HCT116 (cell line): Measurements from ENCODE around the gene APBA1. TPM values are rescaled to one million over a fixed set of nuclear protein-coding genes. Genes with fewer than 3 reads are reported as not detected.

ENCODE experiments used
- ATAC-seq: fragments of 200-7000 bp; cut with Tn5 transposase; 2 replicates; pipeline ENCODE4 v1.9.1; 2020; ENCODE audit warnings: mild to moderate bottlenecking, moderate library complexity
- BruUV-seq: library from RNA; stranded (reverse); fragments of 400-500 nt; replicated peaks from 2 replicates; lab custom pipeline; 2021; lab: Mats Ljungman, UMichigan
- CTCF ChIA-PET: fragments of 300-600 bp; sonication (Branson Sonifier 250); formaldehyde crosslinking; loops from one replicate; lab custom pipeline; 2021; ENCODE audit warnings: antibody characterized with exemption; lab: Charles Lee
- POLR2A ChIA-PET: fragments of 300-600, 350-600 bp; sonication (Branson Sonifier 250); formaldehyde crosslinking; loops from one replicate; lab custom pipeline; 2021; ENCODE audit warnings: antibody characterized with exemption; lab: Charles Lee
- RAD21 ChIA-PET, 2 experiments: fragments of 300-600 bp; sonication (Branson Sonifier 250); formaldehyde crosslinking; loops; one replicate each; lab custom pipeline; 2023; ENCODE audit warnings: low total read pairs in 2 of 2; ENCODE audit not compliant: uncharacterized antibody in 2 of 2, unreplicated experiment in 2 of 2, low non-redundant PET in 1 of 2; lab: Charles Lee
- DNase-seq: peaks from one replicate; pipeline ENCODE4 v3.0.0-alpha.2; 2010; ENCODE audit warnings: low read depth, low spot score
- H2AFZ ChIP-seq: fragments of 200-600 bp; shearing (Covaris generic), sonication (generic); 2 replicates; pipeline ENCODE4 v1.6.1; 2017; ENCODE audit warnings: low read depth, mixed run types, mixed read lengths, antibody characterized with exemption, low read length; ENCODE audit not compliant: poor library complexity, severe bottlenecking
- H3K27ac ChIP-seq: 2 replicates; pipeline ENCODE4 v1.5.1; 2012; ENCODE audit warnings: low read depth, low read length
- H3K27me3 ChIP-seq: fragments of 200-600 bp; sonication (generic); 2 replicates; pipeline ENCODE4 v1.6.1; 2016; ENCODE audit warnings: mixed run types, low read length, mixed read lengths; ENCODE audit not compliant: insufficient read depth
- H3K36me3 ChIP-seq, 2 experiments: fragments of 200-500 bp in 1 of 2; fragments of 200-600 bp in 1 of 2; sonication (Bioruptor generic) in 1 of 2; sonication (generic) in 1 of 2; 2 replicates each; pipeline versions ENCODE4 v1.5.1 to v1.6.1; 2014 to 2016; ENCODE audit warnings: low read length in 2 of 2, inconsistent platforms in 1 of 2, mixed read lengths in 1 of 2, mixed run types in 1 of 2; ENCODE audit not compliant: insufficient read depth in 2 of 2, control insufficient read depth in 1 of 2
- H3K4me1 ChIP-seq, 2 experiments: fragments of 200-600 bp in 1 of 2; sonication (generic) in 1 of 2; 2 replicates each; pipeline versions ENCODE4 v1.5.1 to v1.6.1; 2012 to 2017; ENCODE audit warnings: low read length in 2 of 2, inconsistent platforms in 1 of 2, mild to moderate bottlenecking in 1 of 2, mixed read lengths in 1 of 2, mixed run types in 1 of 2, moderate library complexity in 1 of 2; ENCODE audit not compliant: insufficient read depth in 2 of 2, control insufficient read depth in 1 of 2
- H3K4me2 ChIP-seq: fragments of 200-600 bp; sonication (generic); 2 replicates; pipeline ENCODE4 v1.6.1; 2017; ENCODE audit warnings: mixed run types, low read length, mixed read lengths
- H3K4me3 ChIP-seq, 2 experiments: fragments of 200-600 bp in 1 of 2; sonication (generic) in 1 of 2; replicated peaks in 1 of 2; 2 replicates each; pipeline ENCODE4 v1.5.1; 2011 to 2016; ENCODE audit warnings: low read length in 2 of 2, control low read depth in 1 of 2, low read depth in 1 of 2, mild to moderate bottlenecking in 1 of 2, mixed read lengths in 1 of 2, mixed run types in 1 of 2
- H3K79me2 ChIP-seq: fragments of 200-600 bp; sonication (generic); 2 replicates; pipeline ENCODE4 v1.6.1; 2017; ENCODE audit warnings: mild to moderate bottlenecking, mixed run types, low read length, moderate library complexity, mixed read lengths; ENCODE audit not compliant: insufficient read depth
- H3K9ac ChIP-seq: fragments of 200-600 bp; sonication (generic); 2 replicates; pipeline ENCODE4 v1.6.1; 2016; ENCODE audit warnings: low read length, mixed read lengths
- H3K9me2 ChIP-seq: fragments of 200-600 bp; sonication (generic), shearing (Covaris generic); 2 replicates; pipeline ENCODE4 v1.6.1; 2017; ENCODE audit warnings: mixed run types, mild to moderate bottlenecking, moderate library complexity; ENCODE audit not compliant: insufficient read depth
- H3K9me3 ChIP-seq, 2 experiments: fragments of 200-500 bp in 1 of 2; fragments of 200-600 bp in 1 of 2; sonication (Bioruptor generic) in 1 of 2; sonication (generic) in 1 of 2; 2 replicates each; pipeline ENCODE4 v1.6.1; 2014 to 2017; ENCODE audit warnings: low read length in 2 of 2, mixed read lengths in 2 of 2, inconsistent platforms in 1 of 2, low read depth in 1 of 2, mild to moderate bottlenecking in 1 of 2, mixed run types in 1 of 2, moderate library complexity in 1 of 2; ENCODE audit not compliant: control insufficient read depth in 1 of 2, insufficient read depth in 1 of 2
- H4K20me1 ChIP-seq: fragments of 200-600 bp; sonication (generic), shearing (Covaris generic); 2 replicates; pipeline ENCODE4 v1.6.1; 2017; ENCODE audit warnings: mixed run types, mild to moderate bottlenecking, moderate library complexity; ENCODE audit not compliant: insufficient read depth
- ATF3 ChIP-seq: IDR thresholded peaks from 2 replicates; pipeline ENCODE4 v1.6.1; 2012
- JUND ChIP-seq: IDR thresholded peaks from 2 replicates; pipeline ENCODE4 v1.6.1; 2012
- POLR2AphosphoS5 ChIP-seq: IDR thresholded peaks from 2 replicates; pipeline ENCODE4 v1.6.1; 2011; ENCODE audit warnings: mild to moderate bottlenecking, low read depth, low read length, moderate library complexity
- RAD21 ChIP-seq: IDR thresholded peaks from 2 replicates; pipeline ENCODE4 v1.6.1; 2012; ENCODE audit warnings: low read depth, mild to moderate bottlenecking
- REST ChIP-seq: IDR thresholded peaks from 2 replicates; pipeline ENCODE4 v1.6.1; 2012; ENCODE audit warnings: low read depth
- YY1 ChIP-seq: IDR thresholded peaks from 2 replicates; pipeline ENCODE4 v1.6.1; 2011; ENCODE audit warnings: low read length, low read depth, moderate library complexity, mild to moderate bottlenecking; ENCODE audit not compliant: insufficient replicate concordance; ENCODE audit errors: extremely low read depth
- ZFX ChIP-seq: fragments of 450-650 bp; IDR thresholded peaks from 2 replicates; pipeline ENCODE4 v1.6.1; 2017
- ZNF274 ChIP-seq: fragments of 200-500 bp; sonication (Bioruptor generic); IDR thresholded peaks from 2 replicates; pipeline ENCODE4 v1.6.1; 2014; ENCODE audit warnings: mild to moderate bottlenecking, low read depth, low read length, inconsistent platforms
- intact Hi-C: fragments of 100-400 bp; cut with micrococcal nuclease; formaldehyde crosslinking; loops from 2 replicates; pipeline ENCODE4 v1.10.0; 2022
- total RNA-seq: library from RNA; stranded (reverse); gene quantifications from one replicate; pipeline ENCODE4 v1.2.1, GENCODE V29; 2021; ENCODE audit not compliant: unreplicated experiment

Gene APBA1
- total RNA-seq, 1 experiment from 2014 or later = 0.20 TPM

- TF ChIP-seq POLR2AphosphoS5 = no peak
- no peak for TF ChIP-seq ZFX
Measured at GRCh38 chr9:69380301-69380700, 291.9 kb downstream of the APBA1 start (continued).

GRCh38 chr9:69379270-69379982, 292.7 kb downstream of the APBA1 start:
- CTCF ChIA-PET = no interaction called here
- no peak overlapping the region for H3K27ac ChIP-seq
- DNase-seq = no peak

More at GRCh38 chr9:69379270-69379982, 292.7 kb downstream of the APBA1 start:
- H3K4me2 ChIP-seq = peak overlapping the region; percentile 6; the same call in 1 of the 2 replicates
- no peaks in the 10 kb centered on the region for H4K20me1 ChIP-seq
- BruUV-seq = no TSS peak
- ChIA-PET POLR2A (no interaction called here), RAD21 (no interaction called here)
- no peak overlapping the region for H2AFZ ChIP-seq
- H3K79me2 ChIP-seq = no peaks in the 10 kb centered on the region
- H3K9ac ChIP-seq = no peak overlapping the region
- H3K4me3 ChIP-seq = no peak overlapping the region
- no peaks in the 10 kb centered on the region for H3K27me3 ChIP-seq
- H3K9me3 ChIP-seq = no peaks in the 10 kb centered on the region
- peaks cover 6 to 14% of the 10 kb centered on the region in 2 experiments; a peak in 2 of 4 replicates for H3K4me1 ChIP-seq
- H3K9me2 ChIP-seq = no peaks in the 10 kb centered on the region
- H3K36me3 ChIP-seq = no peaks in the 10 kb centered on the region
- TF ChIP-seq ATF3 = no peak
- no peak for TF ChIP-seq RAD21
- no peak for TF ChIP-seq REST
- no peak for TF ChIP-seq YY1
- no peak for TF ChIP-seq JUND
- no peak for TF ChIP-seq ZNF274
- ATAC-seq = peak; percentile 46
- intact Hi-C loops = no loop called here
